ENCODE results near the gene BCLAF3.

DNA sequence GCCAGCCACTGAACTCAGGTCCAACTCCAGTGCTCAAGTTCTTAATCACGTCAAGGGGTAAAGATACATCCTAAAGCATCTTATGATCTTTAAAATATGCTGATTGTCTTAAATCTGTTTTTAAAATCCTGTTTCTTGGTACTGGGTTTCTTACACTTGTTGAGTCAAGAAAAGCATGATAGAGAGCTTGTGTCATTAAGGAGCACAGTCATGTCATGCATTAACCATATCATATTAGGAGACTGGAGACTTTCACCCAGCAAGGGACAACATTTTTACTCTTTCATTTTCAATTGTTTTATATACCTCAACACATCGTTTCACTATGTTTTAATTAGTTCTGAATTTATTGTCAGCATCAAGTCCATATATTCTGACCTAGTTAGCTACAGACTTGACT lies 41.5 kb downstream of the BCLAF3 start:
- TF ChIP-seq, protein P1, sequence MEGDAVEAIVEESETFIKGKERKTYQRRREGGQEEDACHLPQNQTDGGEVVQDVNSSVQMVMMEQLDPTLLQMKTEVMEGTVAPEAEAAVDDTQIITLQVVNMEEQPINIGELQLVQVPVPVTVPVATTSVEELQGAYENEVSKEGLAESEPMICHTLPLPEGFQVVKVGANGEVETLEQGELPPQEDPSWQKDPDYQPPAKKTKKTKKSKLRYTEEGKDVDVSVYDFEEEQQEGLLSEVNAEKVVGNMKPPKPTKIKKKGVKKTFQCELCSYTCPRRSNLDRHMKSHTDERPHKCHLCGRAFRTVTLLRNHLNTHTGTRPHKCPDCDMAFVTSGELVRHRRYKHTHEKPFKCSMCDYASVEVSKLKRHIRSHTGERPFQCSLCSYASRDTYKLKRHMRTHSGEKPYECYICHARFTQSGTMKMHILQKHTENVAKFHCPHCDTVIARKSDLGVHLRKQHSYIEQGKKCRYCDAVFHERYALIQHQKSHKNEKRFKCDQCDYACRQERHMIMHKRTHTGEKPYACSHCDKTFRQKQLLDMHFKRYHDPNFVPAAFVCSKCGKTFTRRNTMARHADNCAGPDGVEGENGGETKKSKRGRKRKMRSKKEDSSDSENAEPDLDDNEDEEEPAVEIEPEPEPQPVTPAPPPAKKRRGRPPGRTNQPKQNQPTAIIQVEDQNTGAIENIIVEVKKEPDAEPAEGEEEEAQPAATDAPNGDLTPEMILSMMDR (IDR thresholded peaks at IDR 0.05), result no peak
- TF ChIP-seq EZH2phosphoT487 (IDR thresholded peaks at IDR 0.05), result no peak

Data from neural progenitor cell (in vitro differentiated cells).